ENCODE measurements around the gene FHOD3.

FHOD3 gene

GRCh38 chr18:36613810-36614209 lies 316.3 kb downstream of the FHOD3 start:
- ChIA-PET POLR2A (no interaction called here), CTCF (no interaction called here)
- Histone ChIP-seq H3K4me1 (ENCODE audit: control extremely low read depth in 1 of 4, control insufficient read depth in 4 of 4, insufficient read depth in 4 of 4, low read length in 3 of 4) (no peaks in the 10 kb centered on the region), H3K36me3 (ENCODE audit: control insufficient read depth in 4 of 4, insufficient read depth in 4 of 4, low read length in 3 of 4) (no peaks in the 10 kb centered on the region), H3K9me3 (ENCODE audit: control extremely low read depth in 1 of 5, control insufficient read depth in 4 of 5, insufficient read depth in 2 of 5, low read depth in 1 of 5, low read length in 4 of 5) (no peaks in the 10 kb centered on the region), H3K27me3 (replicated peaks in 2 of 5; ENCODE audit: control insufficient read depth in 4 of 5, insufficient read depth in 5 of 5, low read length in 4 of 5) (peaks cover 0 to under 1% (median 0%) of the 10 kb centered on the region in 5 experiments), H3K4me3 (ENCODE audit: control insufficient read depth in 1 of 7, extremely low read depth in 1 of 7, insufficient read depth in 4 of 7, low read depth in 2 of 7, low read length in 6 of 7) (no peak overlapping the region), H3K27ac (ENCODE audit: insufficient read depth in 1 of 2, low read depth in 1 of 2, low read length in 2 of 2, poor library complexity in 1 of 2, severe bottlenecking in 2 of 2) (no peak overlapping the region)
- WGBS (ENCODE audit: insufficient coverage): 100% methylated on average over 1 of the region's 3 CpGs
- DNase-seq: no peak

GRCh38 chr18:36620788-36621187 lies 323.3 kb downstream of the FHOD3 start:
- Histone ChIP-seq H3K4me1 (ENCODE audit: control extremely low read depth in 1 of 4, control insufficient read depth in 4 of 4, insufficient read depth in 4 of 4, low read length in 3 of 4) (no peaks in the 10 kb centered on the region), H3K4me3 (ENCODE audit: control insufficient read depth in 1 of 7, extremely low read depth in 1 of 7, insufficient read depth in 4 of 7, low read depth in 2 of 7, low read length in 6 of 7) (no peak overlapping the region), H3K36me3 (ENCODE audit: control insufficient read depth in 4 of 4, insufficient read depth in 4 of 4, low read length in 3 of 4) (no peaks in the 10 kb centered on the region), H3K9me3 (ENCODE audit: control extremely low read depth in 1 of 5, control insufficient read depth in 4 of 5, insufficient read depth in 2 of 5, low read depth in 1 of 5, low read length in 4 of 5) (peaks cover 0 to 4% (median 0%) of the 10 kb centered on the region in 5 experiments), H3K27ac (ENCODE audit: insufficient read depth in 1 of 2, low read depth in 1 of 2, low read length in 2 of 2, poor library complexity in 1 of 2, severe bottlenecking in 2 of 2) (no peak overlapping the region), H3K27me3 (replicated peaks in 2 of 5; ENCODE audit: control insufficient read depth in 4 of 5, insufficient read depth in 5 of 5, low read length in 4 of 5) (peaks cover 0 to 2% (median 0%) of the 10 kb centered on the region in 5 experiments)
- 100% methylated on average over 1 of the region's 2 CpGs for WGBS (ENCODE audit: insufficient coverage)
- no peak for DNase-seq
- ChIA-PET CTCF (interaction anchor here (1.0 kb wide), 1 partner anchor 48 kb away, joined by 3 read pairs; no protein-coding TSS in a partner anchor), POLR2A (no interaction called here)

GRCh38 chr18:36622610-36623009 lies 325.1 kb downstream of the FHOD3 start:
- WGBS (ENCODE audit: insufficient coverage): 95% methylated on average over 5 of the region's 5 CpGs
- Histone ChIP-seq H3K4me3 (ENCODE audit: control insufficient read depth in 1 of 7, extremely low read depth in 1 of 7, insufficient read depth in 4 of 7, low read depth in 2 of 7, low read length in 6 of 7) (no peak overlapping the region), H3K36me3 (ENCODE audit: control insufficient read depth in 4 of 4, insufficient read depth in 4 of 4, low read length in 3 of 4) (no peaks in the 10 kb centered on the region), H3K27ac (ENCODE audit: insufficient read depth in 1 of 2, low read depth in 1 of 2, low read length in 2 of 2, poor library complexity in 1 of 2, severe bottlenecking in 2 of 2) (no peak overlapping the region), H3K27me3 (replicated peaks in 2 of 5; ENCODE audit: control insufficient read depth in 4 of 5, insufficient read depth in 5 of 5, low read length in 4 of 5) (peaks cover 0 to 2% (median 0%) of the 10 kb centered on the region in 5 experiments), H3K9me3 (ENCODE audit: control extremely low read depth in 1 of 5, control insufficient read depth in 4 of 5, insufficient read depth in 2 of 5, low read depth in 1 of 5, low read length in 4 of 5) (peaks cover 0 to 4% (median 0%) of the 10 kb centered on the region in 5 experiments), H3K4me1 (ENCODE audit: control extremely low read depth in 1 of 4, control insufficient read depth in 4 of 4, insufficient read depth in 4 of 4, low read length in 3 of 4) (no peaks in the 10 kb centered on the region)
- ChIA-PET POLR2A (no interaction called here), CTCF (no interaction called here)
- no peak for DNase-seq

GRCh38 chr18:36623091-36623490 lies 325.6 kb downstream of the FHOD3 start:
- Histone ChIP-seq H3K4me3 (ENCODE audit: control insufficient read depth in 1 of 7, extremely low read depth in 1 of 7, insufficient read depth in 4 of 7, low read depth in 2 of 7, low read length in 6 of 7) (no peak overlapping the region), H3K4me1 (ENCODE audit: control extremely low read depth in 1 of 4, control insufficient read depth in 4 of 4, insufficient read depth in 4 of 4, low read length in 3 of 4) (no peaks in the 10 kb centered on the region), H3K9me3 (ENCODE audit: control extremely low read depth in 1 of 5, control insufficient read depth in 4 of 5, insufficient read depth in 2 of 5, low read depth in 1 of 5, low read length in 4 of 5) (peaks cover 0 to 4% (median 0%) of the 10 kb centered on the region in 5 experiments), H3K27ac (ENCODE audit: insufficient read depth in 1 of 2, low read depth in 1 of 2, low read length in 2 of 2, poor library complexity in 1 of 2, severe bottlenecking in 2 of 2) (no peak overlapping the region), H3K36me3 (ENCODE audit: control insufficient read depth in 4 of 4, insufficient read depth in 4 of 4, low read length in 3 of 4) (no peaks in the 10 kb centered on the region), H3K27me3 (replicated peaks in 2 of 5; ENCODE audit: control insufficient read depth in 4 of 5, insufficient read depth in 5 of 5, low read length in 4 of 5) (peaks cover 0 to 2% (median 0%) of the 10 kb centered on the region in 5 experiments)
- POLR2A ChIA-PET: no interaction called here
- CTCF ChIA-PET: no interaction called here
- no CpG with 5 or more reads among the region's 1 CpG for WGBS (ENCODE audit: insufficient coverage)
- DNase-seq: no peak

- Histone ChIP-seq H3K9me3 (ENCODE audit: control extremely low read depth in 1 of 5, control insufficient read depth in 4 of 5, insufficient read depth in 2 of 5, low read depth in 1 of 5, low read length in 4 of 5) (peaks cover 0 to 4% (median 0%) of the 10 kb centered on the region in 5 experiments), H3K27ac (ENCODE audit: insufficient read depth in 1 of 2, low read depth in 1 of 2, low read length in 2 of 2, poor library complexity in 1 of 2, severe bottlenecking in 2 of 2) (no peak overlapping the region), H3K27me3 (replicated peaks in 2 of 5; ENCODE audit: control insufficient read depth in 4 of 5, insufficient read depth in 5 of 5, low read length in 4 of 5) (peaks cover 0 to 2% (median 0%) of the 10 kb centered on the region in 5 experiments), H3K4me3 (ENCODE audit: control insufficient read depth in 1 of 7, extremely low read depth in 1 of 7, insufficient read depth in 4 of 7, low read depth in 2 of 7, low read length in 6 of 7) (no peak overlapping the region), H3K36me3 (ENCODE audit: control insufficient read depth in 4 of 4, insufficient read depth in 4 of 4, low read length in 3 of 4) (no peaks in the 10 kb centered on the region), H3K4me1 (ENCODE audit: control extremely low read depth in 1 of 4, control insufficient read depth in 4 of 4, insufficient read depth in 4 of 4, low read length in 3 of 4) (no peaks in the 10 kb centered on the region)
- DNase-seq: no peak
- ChIA-PET POLR2A (no interaction called here), CTCF (no interaction called here)
- 100% methylated on average over 4 of the region's 4 CpGs for WGBS (ENCODE audit: insufficient coverage)
Observed at GRCh38 chr18:36623681-36624190, 326.2 kb downstream of the FHOD3 start.

GRCh38 chr18:36624451-36625167 lies 327.1 kb downstream of the FHOD3 start:
- no peak for DNase-seq
- WGBS (ENCODE audit: insufficient coverage): 99% methylated on average over 6 of the region's 7 CpGs
- CTCF ChIA-PET: no interaction called here

GRCh38 chr18:36625386-36625785 lies 327.9 kb downstream of the FHOD3 start:
- CTCF ChIA-PET: no interaction called here
- WGBS (ENCODE audit: insufficient coverage): 97% methylated on average over 18 of the region's 19 CpGs
- Histone ChIP-seq H3K9me3 (ENCODE audit: control extremely low read depth in 1 of 5, control insufficient read depth in 4 of 5, insufficient read depth in 2 of 5, low read depth in 1 of 5, low read length in 4 of 5) (peaks cover 0 to 4% (median 0%) of the 10 kb centered on the region in 5 experiments), H3K36me3 (ENCODE audit: control insufficient read depth in 4 of 4, insufficient read depth in 4 of 4, low read length in 3 of 4) (no peaks in the 10 kb centered on the region), H3K27me3 (replicated peaks in 2 of 5; ENCODE audit: control insufficient read depth in 4 of 5, insufficient read depth in 5 of 5, low read length in 4 of 5) (no peaks in the 10 kb centered on the region), H3K4me1 (ENCODE audit: control extremely low read depth in 1 of 4, control insufficient read depth in 4 of 4, insufficient read depth in 4 of 4, low read length in 3 of 4) (no peaks in the 10 kb centered on the region), H3K27ac (ENCODE audit: insufficient read depth in 1 of 2, low read depth in 1 of 2, low read length in 2 of 2, poor library complexity in 1 of 2, severe bottlenecking in 2 of 2) (no peak overlapping the region), H3K4me3 (ENCODE audit: control insufficient read depth in 1 of 7, extremely low read depth in 1 of 7, insufficient read depth in 4 of 7, low read depth in 2 of 7, low read length in 6 of 7) (no peak overlapping the region)
- no peak for DNase-seq
- POLR2A ChIA-PET: no interaction called here

More at GRCh38 chr18:36624451-36625167, 327.1 kb downstream of the FHOD3 start:
- H3K27me3 ChIP-seq (replicated peaks in 2 of 5; ENCODE audit: control insufficient read depth in 4 of 5, insufficient read depth in 5 of 5, low read length in 4 of 5): no peaks in the 10 kb centered on the region
- H3K4me1 ChIP-seq (ENCODE audit: control extremely low read depth in 1 of 4, control insufficient read depth in 4 of 4, insufficient read depth in 4 of 4, low read length in 3 of 4): no peaks in the 10 kb centered on the region
- POLR2A ChIA-PET: no interaction called here
- peaks cover 0 to 4% (median 0%) of the 10 kb centered on the region in 5 experiments for H3K9me3 ChIP-seq (ENCODE audit: control extremely low read depth in 1 of 5, control insufficient read depth in 4 of 5, insufficient read depth in 2 of 5, low read depth in 1 of 5, low read length in 4 of 5)
- no peak overlapping the region for H3K27ac ChIP-seq (ENCODE audit: insufficient read depth in 1 of 2, low read depth in 1 of 2, low read length in 2 of 2, poor library complexity in 1 of 2, severe bottlenecking in 2 of 2)
- no peak overlapping the region for H3K4me3 ChIP-seq (ENCODE audit: control insufficient read depth in 1 of 7, extremely low read depth in 1 of 7, insufficient read depth in 4 of 7, low read depth in 2 of 7, low read length in 6 of 7)
- no peaks in the 10 kb centered on the region for H3K36me3 ChIP-seq (ENCODE audit: control insufficient read depth in 4 of 4, insufficient read depth in 4 of 4, low read length in 3 of 4)

All from common myeloid progenitor, CD34-positive (primary cell).